SK-MEL-5 (cell line): ENCODE measurements around the gene PRDM15. TPM values are rescaled to one million over a fixed set of nuclear protein-coding genes. Genes with fewer than 3 reads are reported as not detected.

Experiments used
- DNase-seq: peaks from one replicate; pipeline ENCODE4 v3.0.0-alpha.2; 2016; ENCODE audit warnings: low read depth, low spot score
- in situ Hi-C: cut with HindIII; loops from 2 replicates; pipeline ENCODE4 v1.10.0; 2016; ENCODE audit warnings: low sequenced_read_pairs, high pct_unique_total_duplicates, low pct_unique_long_range_greater_than_20kb
- total RNA-seq: library from RNA; depleted of rRNA; stranded (reverse); fragments of >200 nt; shearing (Covaris generic); gene quantifications from 2 replicates; pipeline ENCODE4 v1.2.3, GENCODE V29; 2014

Gene PRDM15
- total RNA-seq, 1 experiment from 2014 or later, result 3.6 TPM

DNA sequence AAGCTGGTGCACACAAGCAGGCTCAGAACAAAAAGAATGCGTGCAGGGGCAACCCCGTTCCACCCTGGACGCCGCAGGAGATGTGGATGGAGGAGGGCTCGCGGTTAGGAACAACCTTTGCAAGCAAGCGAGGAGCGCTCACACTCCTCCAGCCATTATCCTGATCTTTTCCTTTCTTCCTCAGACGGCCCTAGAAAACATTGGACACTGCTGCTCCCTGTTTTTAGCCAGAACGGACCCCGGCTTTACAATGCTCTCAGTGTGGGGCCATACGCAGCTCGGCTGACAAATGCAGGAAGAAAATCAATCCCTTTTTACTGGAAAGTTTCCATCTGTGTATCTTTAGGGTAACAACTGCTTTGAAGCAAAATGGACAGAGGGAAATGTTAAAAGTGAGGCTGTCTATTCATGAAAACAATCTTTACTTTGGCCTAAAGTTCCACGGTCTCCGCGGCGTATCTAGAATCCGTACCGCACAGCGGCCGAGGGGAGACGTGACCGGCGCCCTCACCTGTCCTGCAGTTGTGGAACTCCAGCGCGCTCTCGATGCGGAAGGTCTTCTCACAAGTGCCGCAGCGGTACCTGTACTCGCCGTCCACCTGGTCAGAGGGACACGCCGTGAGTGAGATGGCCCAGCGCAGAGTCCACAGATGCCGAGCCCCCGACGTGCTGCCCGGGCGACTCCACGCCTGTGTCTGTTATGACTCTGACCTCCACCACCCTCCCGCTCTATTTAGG is 44.0 kb downstream of the PRDM15 start:
- in situ Hi-C loops, result no loop called here

DNA sequence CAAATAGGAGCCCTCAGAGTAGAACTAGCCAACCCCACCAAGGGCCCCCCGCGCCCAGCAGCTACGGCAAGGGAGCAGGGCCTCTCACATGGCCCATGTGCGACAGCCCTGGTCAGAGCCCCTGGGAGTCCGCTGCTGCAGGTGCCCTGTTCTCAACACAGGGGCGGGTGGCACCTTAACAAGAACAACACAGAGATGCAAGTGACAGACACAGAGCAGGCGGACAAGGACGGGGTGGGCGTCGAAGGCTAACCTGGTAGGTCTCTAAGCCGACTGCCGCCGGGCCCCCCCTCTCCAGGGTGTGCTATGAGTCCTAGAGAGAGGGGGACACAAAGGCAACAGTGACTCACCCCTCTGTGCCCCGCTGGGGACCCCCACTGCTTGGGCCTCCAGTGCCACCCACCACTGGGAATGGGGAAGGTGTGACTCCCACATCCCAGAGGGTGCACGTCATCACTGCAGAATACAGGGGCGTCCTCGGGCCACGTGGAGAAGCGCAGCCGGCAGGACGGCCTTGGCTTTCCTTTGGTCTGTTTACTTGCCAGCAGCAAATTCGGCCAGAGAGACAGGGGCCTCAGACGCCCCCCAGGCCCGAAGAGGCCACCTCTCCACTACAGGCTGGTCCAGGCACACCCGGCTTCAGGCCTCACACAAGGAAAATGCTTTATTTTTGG is 44.8 kb downstream of the PRDM15 start:
- in situ Hi-C loops, result no loop called here
- DNase-seq, result no peak

More for the DNA sequence above, 44.0 kb downstream of the PRDM15 start:
- no peak for DNase-seq

- in situ Hi-C loops, result no loop called here
- DNase-seq, result no peak
These were observed 45.5 kb downstream of the PRDM15 start for GRCh38 chr21:41833497-41834115.

- DNase-seq, result no peak
- in situ Hi-C loops, result no loop called here
These were observed 46.3 kb downstream of the PRDM15 start for GRCh38 chr21:41832596-41833496.

DNA sequence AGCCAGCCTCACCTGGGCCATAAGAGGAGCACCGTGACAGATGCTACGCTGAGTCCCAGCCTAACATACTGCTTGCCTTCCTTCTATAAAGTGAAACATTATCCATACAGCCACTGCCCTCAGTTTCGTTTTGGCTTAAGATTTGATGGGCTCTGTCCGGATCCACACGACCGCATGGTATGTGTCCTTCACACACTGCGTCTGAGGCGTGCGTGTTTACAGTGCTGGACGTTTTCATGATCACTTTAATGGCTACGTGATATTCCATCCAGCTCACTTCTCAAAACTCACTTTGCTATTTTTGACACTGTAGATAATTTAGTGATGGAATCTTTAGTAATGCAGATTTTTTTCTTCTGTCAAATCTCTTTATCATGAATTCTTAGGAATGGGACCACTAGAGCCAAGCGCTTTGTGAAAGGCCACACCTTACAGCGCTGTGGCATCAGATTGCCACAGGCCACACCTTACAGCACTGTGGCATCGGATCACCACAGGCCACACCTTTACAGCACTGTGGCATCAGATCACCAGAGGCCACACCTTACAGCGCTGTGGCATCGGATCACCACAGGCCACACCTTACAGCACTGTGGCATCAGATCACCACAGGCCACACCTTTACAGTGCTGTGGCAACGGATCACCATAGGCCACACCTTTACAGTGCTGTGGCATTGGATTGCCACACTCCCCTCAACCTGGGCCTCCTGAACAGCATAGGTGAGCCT is 47.1 kb downstream of the PRDM15 start:
- DNase-seq, result no peak
- in situ Hi-C loops, result no loop called here

DNA sequence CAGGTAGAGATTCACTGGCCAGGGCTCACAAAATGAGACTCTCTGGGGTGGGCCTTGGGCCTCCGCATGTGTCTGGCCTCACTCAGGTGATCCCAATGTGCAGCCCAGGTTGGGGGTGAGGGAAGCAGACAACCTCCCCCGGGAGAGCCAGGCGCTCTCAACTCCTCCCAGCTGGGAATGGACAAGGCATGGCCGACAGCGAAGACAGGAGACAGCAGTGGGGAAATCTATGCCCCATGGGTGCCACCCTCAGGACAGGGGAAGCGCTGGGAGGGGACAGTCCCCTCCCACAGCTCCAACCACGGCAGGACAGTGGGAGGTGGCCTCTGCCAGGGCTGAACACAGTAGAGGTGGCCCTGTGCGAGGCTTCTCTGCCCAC is 47.7 kb downstream of the PRDM15 start:
- in situ Hi-C loops, result no loop called here

GRCh38 chr21:41830764-41831452 is 48.2 kb downstream of the PRDM15 start:
- DNase-seq, result no peak
- in situ Hi-C loops, result no loop called here

More for the DNA sequence above, 47.7 kb downstream of the PRDM15 start:
- no peak for DNase-seq

DNA sequence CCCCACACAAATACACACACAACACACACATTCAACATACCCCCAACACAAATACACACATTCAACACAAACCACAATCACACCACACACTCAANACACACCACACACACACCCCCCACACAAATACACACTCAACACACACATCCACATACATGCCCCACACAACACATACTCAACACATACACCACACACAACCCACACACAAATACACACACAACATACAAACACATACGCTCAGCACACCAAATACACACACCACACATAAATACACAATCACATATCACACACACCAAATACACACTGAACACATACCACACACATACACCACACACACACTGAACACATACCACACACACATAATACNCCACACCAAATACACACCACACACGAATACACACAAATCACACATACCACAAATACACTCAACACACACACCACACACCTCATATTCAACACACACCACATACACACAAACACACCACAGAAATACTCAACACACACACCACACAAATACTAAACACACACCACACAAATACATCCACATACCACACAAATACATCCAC is 48.9 kb downstream of the PRDM15 start:
- in situ Hi-C loops, result no loop called here

DNA sequence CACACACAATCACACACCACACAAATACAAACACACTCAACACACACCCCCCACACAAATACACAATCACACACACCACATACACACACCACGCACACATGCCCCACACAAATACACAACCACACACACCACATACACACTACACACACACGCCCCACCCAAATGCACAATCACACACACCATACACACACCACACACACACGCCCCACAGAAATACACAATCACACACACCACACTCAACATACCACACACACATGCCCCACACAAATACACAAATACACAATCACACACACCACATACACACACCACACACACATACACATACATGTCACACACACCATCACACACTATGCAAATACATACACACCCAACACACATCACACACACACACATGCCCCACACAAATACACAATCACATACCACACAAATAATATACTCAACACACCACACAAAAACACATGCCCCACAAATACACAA is 50.2 kb downstream of the PRDM15 start:
- DNase-seq, result no peak
- in situ Hi-C loops, result no loop called here

More for the DNA sequence above, 48.9 kb downstream of the PRDM15 start:
- DNase-seq, result no peak

GRCh38 chr21:41827951-41828883 is 50.9 kb downstream of the PRDM15 start:
- DNase-seq, result no peak
- in situ Hi-C loops, result no loop called here

DNA sequence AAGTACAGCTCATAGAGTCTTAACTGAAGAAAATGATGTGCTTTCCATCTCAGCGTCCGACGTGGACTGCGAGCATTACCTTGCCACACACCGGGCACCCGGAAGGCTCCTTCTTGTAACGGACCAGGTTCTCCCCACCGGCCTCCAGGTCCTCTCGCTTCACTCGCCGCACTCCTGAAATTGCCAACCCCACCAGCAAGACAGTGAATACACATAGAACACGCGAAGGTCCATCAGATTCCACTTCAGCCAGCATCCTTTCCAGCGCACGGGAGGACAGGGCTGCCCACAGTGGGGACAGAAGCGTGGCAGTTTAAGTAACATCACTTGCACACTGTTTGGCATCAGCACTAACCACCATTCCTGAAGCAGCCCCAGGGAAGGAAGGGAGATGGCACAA is 53.3 kb downstream of the PRDM15 start:
- in situ Hi-C loops, result no loop called here
- DNase-seq, result no peak

DNA sequence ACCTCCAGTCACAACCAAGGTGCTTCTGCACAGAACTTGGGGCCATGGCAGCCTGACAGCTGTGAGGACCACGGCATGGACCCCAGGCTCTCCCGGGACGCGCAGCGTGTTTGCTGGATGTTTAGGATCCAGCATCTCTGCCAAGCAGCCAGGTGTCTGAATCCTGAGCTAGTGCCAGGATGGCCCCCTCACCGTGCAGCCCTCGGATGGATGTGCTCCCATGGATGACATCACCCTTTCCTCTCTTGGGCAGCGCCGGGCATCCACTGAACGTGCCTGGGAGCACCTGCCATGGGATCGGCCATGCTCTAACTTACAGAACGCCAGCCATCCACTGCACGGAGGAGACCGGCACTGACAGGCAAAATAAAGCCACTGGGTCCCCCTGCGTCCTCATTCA is 53.9 kb downstream of the PRDM15 start:
- in situ Hi-C loops, result no loop called here
- no peak for DNase-seq

DNA sequence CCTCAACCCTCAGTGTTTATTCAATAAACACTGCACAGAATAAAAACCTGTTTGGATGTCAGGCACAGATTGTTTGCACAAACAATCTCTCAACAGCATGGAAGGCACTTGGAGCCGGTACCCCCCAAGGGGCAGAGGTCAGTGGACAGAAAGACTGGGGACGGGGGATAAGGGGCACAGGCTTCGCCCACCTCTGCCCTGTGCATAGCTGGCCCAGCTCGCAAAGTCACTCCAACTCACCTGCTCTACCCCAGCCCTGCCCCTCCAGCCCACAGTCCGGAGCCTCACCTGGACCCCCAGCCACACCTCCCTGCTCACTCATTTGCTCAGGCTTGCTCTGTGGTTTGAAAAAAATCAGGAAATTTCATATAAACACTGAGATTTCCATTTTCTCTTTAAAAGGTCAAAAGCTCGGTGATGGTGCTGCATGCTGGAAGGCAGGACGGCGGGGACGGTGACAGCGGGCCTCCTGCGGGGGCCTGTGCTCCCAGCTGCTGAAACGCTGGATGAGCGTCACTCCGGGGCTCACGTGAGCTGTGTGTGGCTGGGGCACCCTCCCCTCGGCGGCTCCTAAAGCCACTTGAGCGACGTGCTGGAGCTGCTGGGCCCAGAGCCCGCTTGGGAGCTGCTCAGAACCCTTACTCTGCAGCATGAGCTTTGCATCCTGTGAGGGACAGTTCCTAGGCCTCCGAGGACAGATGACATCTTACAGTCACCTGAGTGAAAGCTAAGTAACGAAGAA is 54.5 kb downstream of the PRDM15 start:
- no peak for DNase-seq
- in situ Hi-C loops, result no loop called here

DNA sequence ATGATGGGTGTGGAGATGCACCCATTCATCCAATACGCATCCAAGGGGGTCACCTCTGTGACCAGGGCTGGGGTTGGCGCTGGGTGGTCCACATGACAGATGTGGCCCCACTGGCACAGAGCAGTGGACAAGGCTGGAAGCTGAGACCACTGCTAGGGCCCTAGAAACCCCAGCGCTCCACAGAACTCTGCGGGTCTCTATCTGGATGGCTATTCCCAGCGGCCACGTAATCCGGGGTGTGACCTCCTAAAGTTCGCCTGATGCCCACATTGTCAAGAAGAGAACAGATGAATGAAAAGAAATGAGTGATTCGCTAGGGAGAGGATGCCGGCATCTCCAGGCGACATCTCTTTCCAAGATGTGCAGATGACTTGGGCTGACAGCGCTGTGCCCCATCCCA is 55.2 kb downstream of the PRDM15 start:
- DNase-seq, result no peak
- in situ Hi-C loops, result no loop called here

GRCh38 chr21:41823166-41823565 is 56.0 kb downstream of the PRDM15 start:
- in situ Hi-C loops, result no loop called here

More at GRCh38 chr21:41823166-41823565, 56.0 kb downstream of the PRDM15 start:
- DNase-seq, result no peak
